ENCODE measurements around the gene TIGD1.

Gene TIGD1

GRCh38 chr2:232504438-232504837, 45.9 kb downstream of the TIGD1 start:
- no peak overlapping the region for H3K4me3 ChIP-seq (replicated peaks; ENCODE audit: low read depth, low read length)
- DNase-seq (ENCODE audit: low read depth): no peak
- no peak for TF ChIP-seq CTCF (IDR thresholded peaks at IDR 0.05; ENCODE audit: low read length, missing control alignments)

GRCh38 chr2:232503809-232504323, 46.5 kb downstream of the TIGD1 start:
- no peak for DNase-seq (ENCODE audit: low read depth)
- H3K4me3 ChIP-seq (replicated peaks; ENCODE audit: low read depth, low read length): no peak overlapping the region
- TF ChIP-seq CTCF (IDR thresholded peaks at IDR 0.05; ENCODE audit: low read length, missing control alignments): no peak

- no peak overlapping the region for H3K4me3 ChIP-seq (replicated peaks; ENCODE audit: low read depth, low read length)
- TF ChIP-seq CTCF (IDR thresholded peaks at IDR 0.05; ENCODE audit: low read length, missing control alignments): no peak
- DNase-seq (ENCODE audit: low read depth): peak; percentile 38
Measured at GRCh38 chr2:232502911-232503808, 47.2 kb downstream of the TIGD1 start.

GRCh38 chr2:232502511-232502910, 47.8 kb downstream of the TIGD1 start:
- no peak overlapping the region for H3K4me3 ChIP-seq (replicated peaks; ENCODE audit: low read depth, low read length)
- no peak for DNase-seq (ENCODE audit: low read depth)
- TF ChIP-seq CTCF (IDR thresholded peaks at IDR 0.05; ENCODE audit: low read length, missing control alignments): no peak

GRCh38 chr2:232501794-232502390, 48.5 kb downstream of the TIGD1 start:
- no peak for TF ChIP-seq CTCF (IDR thresholded peaks at IDR 0.05; ENCODE audit: low read length, missing control alignments)
- no peak for DNase-seq (ENCODE audit: low read depth)

GRCh38 chr2:232501331-232501771, 49.0 kb downstream of the TIGD1 start:
- H3K4me3 ChIP-seq (replicated peaks; ENCODE audit: low read depth, low read length): no peak overlapping the region
- TF ChIP-seq CTCF (IDR thresholded peaks at IDR 0.05; ENCODE audit: low read length, missing control alignments): no peak
- no peak for DNase-seq (ENCODE audit: low read depth)

More at GRCh38 chr2:232501794-232502390, 48.5 kb downstream of the TIGD1 start:
- no peak overlapping the region for H3K4me3 ChIP-seq (replicated peaks; ENCODE audit: low read depth, low read length)
